Omental fat pad (tissue), 4 donors: ENCODE measurements around the gene AGXT. TPM values are rescaled to one million over a fixed set of nuclear protein-coding genes. Genes with fewer than 3 reads are reported as not detected.

Source experiments
- ATAC-seq: fragments of 150-250 bp; one replicate; pipeline ENCODE4 v1.9.1; 2016; ENCODE audit warnings: mild to moderate bottlenecking, moderate library complexity; ENCODE audit not compliant: low FRiP score
- DNase-seq: peaks from one replicate; pipeline ENCODE4 v3.0.0-alpha.2; 2019; ENCODE audit warnings: low spot score
- total RNA-seq, 4 donors: library from RNA; depleted of rRNA; stranded (reverse); fragments of >200 nt; gene quantifications; one replicate each; pipeline ENCODE4 v1.1.0, GENCODE V29; 2016
- TF ChIP-seq, protein P1 (sequence below), 3 donors: fragments of 450-650 bp; IDR thresholded peaks; one replicate each; pipeline ENCODE4 v1.5.1; 2016 to 2017; ENCODE audit warnings: antibody characterized with exemption in 3 of 3, mild to moderate bottlenecking in 3 of 3, moderate library complexity in 2 of 3

The AGXT gene
- 1 to 10 TPM in 1 of 4 donors, under 1 TPM in 1, not detected in 2; 0.56 to 1.4 TPM for total RNA-seq

GRCh38 chr2:240868286-240869108 lies at the start of gene AGXT:
AGXT (plus strand) TSS chr2:240868824; CDS start chr2:240868866, 42 bp downstream.
- TF ChIP-seq, protein P1, sequence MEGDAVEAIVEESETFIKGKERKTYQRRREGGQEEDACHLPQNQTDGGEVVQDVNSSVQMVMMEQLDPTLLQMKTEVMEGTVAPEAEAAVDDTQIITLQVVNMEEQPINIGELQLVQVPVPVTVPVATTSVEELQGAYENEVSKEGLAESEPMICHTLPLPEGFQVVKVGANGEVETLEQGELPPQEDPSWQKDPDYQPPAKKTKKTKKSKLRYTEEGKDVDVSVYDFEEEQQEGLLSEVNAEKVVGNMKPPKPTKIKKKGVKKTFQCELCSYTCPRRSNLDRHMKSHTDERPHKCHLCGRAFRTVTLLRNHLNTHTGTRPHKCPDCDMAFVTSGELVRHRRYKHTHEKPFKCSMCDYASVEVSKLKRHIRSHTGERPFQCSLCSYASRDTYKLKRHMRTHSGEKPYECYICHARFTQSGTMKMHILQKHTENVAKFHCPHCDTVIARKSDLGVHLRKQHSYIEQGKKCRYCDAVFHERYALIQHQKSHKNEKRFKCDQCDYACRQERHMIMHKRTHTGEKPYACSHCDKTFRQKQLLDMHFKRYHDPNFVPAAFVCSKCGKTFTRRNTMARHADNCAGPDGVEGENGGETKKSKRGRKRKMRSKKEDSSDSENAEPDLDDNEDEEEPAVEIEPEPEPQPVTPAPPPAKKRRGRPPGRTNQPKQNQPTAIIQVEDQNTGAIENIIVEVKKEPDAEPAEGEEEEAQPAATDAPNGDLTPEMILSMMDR (IDR thresholded peaks at IDR 0.05): no peak
- ATAC-seq (no peak), DNase-seq (no peak)

DNA sequence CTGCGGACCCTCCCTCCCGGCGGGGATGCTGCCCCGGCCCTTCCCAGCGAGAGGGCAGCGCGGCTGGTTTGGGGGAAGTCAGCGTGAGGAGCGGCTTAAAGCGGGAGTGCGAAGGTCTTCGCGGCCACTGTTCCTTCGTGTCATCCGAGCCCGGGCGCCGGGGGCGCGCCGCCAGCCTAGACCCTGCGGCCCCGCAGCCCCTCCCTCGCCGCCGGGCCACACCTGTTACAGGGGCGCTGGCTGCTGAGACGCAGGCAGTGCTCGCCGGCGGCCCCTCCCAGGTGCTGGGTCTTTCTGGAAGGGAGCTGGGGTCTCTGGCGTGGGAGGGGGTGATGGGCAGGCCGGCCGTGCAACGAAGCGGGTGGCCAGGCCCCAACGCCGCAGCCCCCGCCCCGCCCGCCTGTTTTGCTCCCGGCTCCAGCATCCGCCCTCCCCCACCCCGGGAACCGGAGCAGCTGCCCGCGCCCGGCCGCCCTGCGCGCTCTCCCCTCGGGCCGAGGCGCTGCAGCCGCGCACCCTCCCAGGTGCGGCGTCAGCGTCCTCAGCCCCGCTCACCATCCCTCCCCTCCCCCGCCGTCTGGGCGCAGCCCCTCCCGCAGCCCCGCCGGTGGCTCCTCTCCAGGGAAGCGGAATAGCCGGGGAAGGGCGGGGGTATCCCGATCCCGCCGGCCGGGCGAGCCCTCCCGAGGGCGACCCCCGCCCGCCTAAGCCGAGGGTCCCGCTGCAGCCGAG lies 49.3 kb upstream of the AGXT start:
- ATAC-seq (no peak), DNase-seq (no peak)
- TF ChIP-seq, protein P1 (IDR thresholded peaks at IDR 0.05): no peak

GRCh38 chr2:240819858-240820606 lies 48.6 kb upstream of the AGXT start, which contains the start of gene KIF1A:
KIF1A (minus strand) TSS chr2:240820219; CDS start chr2:240797752, 22,467 bp downstream.
- TF ChIP-seq, protein P1 (IDR thresholded peaks at IDR 0.05): no peak
- ATAC-seq (no peak), DNase-seq (no peak)

- ATAC-seq (no peak), DNase-seq (no peak)
- TF ChIP-seq, protein P1 (IDR thresholded peaks at IDR 0.05): no peak
These were observed 47.8 kb upstream of the AGXT start for GRCh38 chr2:240820607-240821428.

DNA sequence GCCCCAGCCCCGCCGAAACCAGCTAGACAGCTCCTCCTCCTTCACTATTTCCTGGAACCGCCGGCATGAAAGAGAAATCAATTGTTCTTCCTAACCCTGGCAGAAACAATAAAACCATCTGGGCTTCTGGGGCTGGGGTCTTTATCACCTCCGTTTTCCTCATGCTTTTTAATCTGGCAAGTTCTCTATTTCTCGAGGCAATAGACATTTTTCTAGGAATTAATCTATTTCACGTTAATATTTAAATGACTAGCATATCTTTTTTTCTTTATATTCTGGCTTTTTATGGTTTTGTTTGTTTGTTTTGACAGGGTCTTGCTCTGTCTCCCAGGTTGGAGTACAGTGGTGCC lies 47.2 kb upstream of the AGXT start:
- no peak for ATAC-seq
- DNase-seq: no peak
- TF ChIP-seq, protein P1 (IDR thresholded peaks at IDR 0.05): no peak

- TF ChIP-seq, protein P1 (IDR thresholded peaks at IDR 0.05): no peak
- DNase-seq (no peak), ATAC-seq (no peak)
These were observed 46.3 kb upstream of the AGXT start for GRCh38 chr2:240822280-240822847.
